NAMALWA (cell line): ENCODE results near the gene ROR2.
A peak's percentile ranks its signal among the peaks of the same experiment; 100 is the strongest.

ENCODE experiments used
- DNase-seq: peaks from one replicate; pipeline ENCODE4 v3.0.0-alpha.2; 2015; ENCODE audit warnings: low spot score

ROR2 gene

DNA sequence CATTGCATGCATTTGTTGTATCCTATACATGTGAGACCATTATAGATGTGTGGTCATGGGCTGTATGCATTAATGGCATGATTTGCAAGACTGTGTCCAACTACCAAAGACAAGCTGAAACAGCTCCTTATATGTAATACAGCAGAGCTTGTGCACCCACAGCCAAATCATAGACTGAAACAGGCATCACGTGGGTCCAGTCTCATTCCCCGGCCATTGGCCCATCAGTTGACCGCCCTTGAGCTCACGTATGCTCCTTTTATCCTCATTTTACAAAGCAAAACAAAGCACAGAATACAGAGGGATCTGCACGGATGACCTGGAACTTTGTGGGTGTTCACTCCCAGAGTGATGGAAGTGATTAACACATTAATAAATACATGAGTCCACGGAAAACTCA, 109.1 kb downstream of the ROR2 start:
- DNase-seq: no peak

DNA sequence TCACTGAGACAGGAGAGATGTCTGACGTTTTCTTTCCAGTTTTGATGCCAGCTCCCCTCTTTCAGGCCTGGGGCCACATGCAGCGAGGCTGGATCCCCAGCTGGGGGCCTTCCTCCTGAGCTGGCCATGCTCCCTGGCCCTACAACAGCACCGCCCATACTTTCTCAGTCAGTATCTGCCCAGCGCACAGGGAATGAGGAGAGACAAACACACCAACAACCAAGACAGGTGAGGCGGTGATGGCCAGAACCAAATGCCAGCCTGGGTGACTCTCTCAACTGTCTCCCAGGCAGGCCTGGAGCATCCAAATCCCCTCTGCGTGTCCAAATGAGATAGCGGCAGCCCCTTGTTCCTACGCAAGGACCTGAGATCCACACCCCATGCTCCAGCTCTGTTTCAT, 109.6 kb downstream of the ROR2 start:
- no peak for DNase-seq

DNA sequence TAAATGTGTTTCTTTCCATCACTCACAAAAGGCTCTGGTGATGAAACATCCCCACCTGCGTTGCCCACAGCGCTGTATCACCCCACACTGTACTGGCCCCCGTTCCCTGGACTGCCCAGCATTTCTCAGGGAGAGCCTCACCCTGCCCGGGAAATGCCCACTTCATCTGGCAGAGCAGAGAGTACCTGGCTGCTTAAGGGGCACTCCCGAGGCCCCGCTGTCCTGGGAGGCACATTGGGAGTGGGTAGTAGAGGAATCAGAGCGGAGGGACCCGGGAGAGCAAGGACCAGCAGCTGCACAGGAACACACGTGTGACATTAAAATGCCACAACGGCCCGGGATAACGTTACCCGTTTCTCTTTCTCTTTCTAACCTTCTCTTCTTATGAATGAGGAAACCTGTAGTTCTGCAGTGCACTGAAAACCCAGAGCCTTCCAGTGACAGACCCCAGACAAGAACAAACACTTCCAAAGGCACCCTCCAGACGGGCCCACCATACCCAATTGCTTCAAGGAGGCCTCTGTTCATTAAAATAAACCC, 110.0 kb downstream of the ROR2 start:
- DNase-seq: peak; percentile 22

DNA sequence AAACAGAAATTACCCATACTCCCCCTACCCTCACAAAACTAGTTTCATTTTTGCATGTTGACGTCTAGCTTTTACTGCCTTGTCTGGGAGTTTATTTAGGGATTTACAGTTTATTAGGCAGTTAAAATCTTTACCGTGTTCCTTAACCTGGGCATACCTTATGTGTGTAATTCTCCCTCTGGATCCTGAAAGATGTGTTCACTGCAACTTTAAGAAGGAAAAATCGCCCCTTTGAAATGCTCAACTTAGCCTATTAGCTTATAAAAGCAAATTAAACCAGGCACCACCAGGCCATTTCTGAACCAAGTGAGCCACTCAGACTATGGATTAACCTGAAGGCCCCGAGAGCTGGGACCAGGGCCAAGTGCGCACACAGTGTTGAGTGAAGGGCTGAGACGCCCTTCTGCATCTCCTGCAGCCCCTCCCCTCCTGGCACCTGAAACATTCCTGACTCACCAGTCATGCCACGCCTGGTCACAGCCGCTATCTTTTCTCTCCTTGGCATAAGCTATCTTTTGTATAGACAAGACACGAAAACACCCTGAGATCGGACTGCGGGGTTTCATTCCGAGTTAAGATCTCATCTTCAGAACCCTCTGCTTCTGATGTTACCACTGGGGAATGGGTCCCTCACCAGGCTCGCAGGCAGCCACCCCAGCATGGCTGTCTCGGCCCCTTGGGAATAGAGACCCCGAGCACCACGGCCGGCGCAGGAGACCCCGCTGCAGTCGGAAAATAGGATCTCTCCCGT, 111.9 kb downstream of the ROR2 start:
- peak; percentile 25 for DNase-seq

DNA sequence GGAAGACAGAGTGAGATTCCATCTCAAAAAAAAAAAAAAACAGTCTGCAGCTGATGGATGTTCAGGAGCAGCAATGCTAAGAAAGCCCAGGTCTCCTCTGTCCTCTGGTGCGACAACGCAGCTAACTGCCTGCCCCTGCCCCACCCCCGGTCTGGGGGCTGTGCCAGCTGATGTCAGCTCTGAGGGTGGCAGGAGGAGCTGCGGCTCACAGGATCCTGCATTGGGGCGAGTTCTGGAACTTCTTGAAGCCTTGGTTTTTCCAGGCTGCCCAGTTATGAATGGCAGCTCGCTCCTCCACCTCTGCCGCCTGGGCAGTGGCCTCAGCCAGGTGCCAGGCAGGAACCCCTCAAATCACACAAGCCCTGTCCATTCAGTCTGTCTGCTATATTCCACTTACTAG, 113.5 kb downstream of the ROR2 start:
- no peak for DNase-seq

DNA sequence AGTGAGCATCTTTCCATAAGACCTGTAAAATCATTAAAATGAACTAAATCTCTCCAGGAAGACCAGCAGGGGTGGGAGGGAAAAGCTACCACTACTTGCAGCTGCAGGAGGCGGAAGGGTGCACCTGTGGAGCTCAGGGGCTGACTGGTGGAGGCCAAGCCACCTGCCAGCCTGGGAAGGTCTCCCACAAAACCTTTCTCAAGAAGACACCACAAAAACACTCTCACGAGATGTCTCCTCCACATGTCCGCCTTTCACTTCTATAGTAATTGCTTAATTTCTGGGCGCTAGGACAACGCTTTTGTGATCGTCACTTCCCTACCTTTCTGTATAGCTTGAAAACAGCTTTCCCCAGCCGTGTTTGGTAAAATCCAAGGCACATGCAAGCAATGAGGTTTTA, 114.4 kb downstream of the ROR2 start:
- peak; percentile 43 for DNase-seq

DNA sequence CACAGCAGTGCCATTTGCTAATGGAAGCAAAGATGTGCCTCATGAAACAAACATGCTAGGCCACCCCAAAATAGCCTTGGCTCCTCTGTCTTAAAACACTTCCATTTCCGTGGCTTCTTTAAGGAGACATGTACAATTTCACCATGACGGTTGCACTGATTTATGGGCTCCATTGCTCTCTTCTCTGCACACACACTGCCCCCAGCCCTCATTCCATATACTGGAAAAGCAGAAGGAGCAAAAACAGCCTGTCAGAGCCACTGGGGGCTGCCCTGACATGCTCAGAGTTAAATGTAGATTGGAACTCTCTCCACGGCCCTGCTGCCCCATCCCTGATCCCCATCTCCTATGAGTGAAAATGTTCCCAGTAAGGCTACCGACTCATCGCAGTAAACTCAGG, 114.8 kb downstream of the ROR2 start:
- DNase-seq: no peak

DNA sequence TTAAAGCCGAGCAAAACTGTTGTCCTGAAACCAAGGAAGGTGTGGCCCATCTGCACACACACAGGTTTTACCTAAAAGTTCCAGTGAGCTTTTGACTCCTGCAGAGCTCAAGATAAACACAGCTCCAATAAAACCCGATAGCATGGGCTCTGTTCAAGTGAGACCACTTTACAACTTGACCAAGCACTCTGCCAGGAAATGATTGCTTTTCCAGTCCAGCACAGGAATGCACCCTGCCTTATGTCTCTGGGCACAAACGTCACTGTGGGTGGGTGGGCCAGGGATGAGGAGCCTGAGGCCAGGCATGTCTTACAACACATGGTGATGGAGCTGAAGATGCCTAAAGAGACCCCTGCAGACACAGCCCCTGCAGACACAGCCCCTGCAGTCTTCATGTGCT, 115.3 kb downstream of the ROR2 start:
- no peak for DNase-seq

DNA sequence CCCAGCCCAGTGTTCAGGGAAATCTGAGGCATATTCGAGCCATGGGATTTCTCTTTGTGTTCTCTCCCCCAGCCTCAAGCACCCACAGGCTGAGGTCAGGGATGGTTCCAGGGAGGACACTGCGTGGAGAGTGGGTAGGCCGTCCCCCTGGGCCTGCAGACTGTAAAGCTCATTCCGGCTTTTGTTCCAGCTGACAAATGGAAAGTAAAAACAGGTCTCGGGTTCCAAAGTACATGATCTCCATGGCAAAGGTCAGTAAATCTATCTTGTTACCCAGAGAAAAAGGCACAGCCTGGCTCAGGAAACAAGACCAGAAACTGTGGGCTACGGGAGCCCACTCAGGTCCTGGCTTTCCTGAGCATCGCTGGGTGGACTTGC, 116.2 kb downstream of the ROR2 start:
- DNase-seq: no peak

DNA sequence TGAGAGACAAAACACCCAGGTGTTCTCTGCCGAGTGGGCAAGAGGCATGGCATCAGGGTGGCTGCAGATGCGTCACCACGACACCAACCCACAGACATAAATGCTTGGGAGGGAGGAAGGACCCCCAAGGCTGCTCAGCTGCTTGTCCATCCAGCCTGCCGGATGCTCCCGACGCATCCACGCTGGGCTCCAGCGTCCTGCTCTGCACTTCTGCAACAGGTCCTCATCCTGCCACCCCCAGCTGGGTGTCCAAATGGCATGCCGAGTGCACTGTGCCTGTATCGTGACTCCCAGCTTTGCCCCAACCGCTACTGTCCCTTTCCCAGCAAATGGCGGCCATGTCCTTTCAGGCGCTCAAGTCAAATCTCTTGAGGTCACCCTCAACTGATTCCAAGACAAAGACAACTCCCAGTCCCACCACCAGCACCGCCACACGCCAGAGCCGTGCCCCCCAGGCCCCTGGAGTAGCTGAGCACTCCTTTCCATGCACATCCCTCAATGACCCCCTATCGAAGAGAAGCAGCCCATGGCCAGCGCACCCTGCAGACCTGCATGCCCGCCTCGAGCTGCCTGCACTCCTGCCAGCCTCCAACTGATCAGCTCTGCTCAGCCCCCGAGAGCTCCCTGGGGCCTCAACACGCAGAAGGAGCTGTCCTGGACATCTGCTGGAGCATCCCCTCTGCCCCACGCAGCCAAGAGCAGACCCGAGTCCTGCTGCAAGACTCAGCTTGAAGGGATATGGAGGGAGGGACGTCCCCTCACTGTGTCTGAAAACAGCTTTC, 116.7 kb downstream of the ROR2 start:
- no peak for DNase-seq

DNA sequence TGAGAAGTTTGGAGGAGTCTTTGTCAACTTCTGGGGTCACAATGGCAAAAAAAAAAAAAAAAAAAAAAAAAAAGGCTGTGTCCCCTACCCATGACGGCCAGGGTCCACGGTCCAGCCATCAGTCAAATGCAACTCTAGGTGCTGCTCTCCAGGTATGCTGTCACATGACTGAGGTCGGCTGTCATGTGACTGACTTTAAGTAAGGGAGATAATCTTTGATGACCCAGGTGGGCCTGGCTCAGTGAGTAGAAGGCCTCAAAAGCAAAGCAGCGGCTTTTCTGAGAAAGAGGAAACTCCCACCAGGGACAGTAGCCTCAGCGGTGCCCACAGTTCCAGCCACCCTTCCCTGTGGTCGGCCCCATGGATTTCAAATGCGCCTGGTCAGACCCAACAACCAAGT, 117.7 kb downstream of the ROR2 start:
- DNase-seq: no peak

DNA sequence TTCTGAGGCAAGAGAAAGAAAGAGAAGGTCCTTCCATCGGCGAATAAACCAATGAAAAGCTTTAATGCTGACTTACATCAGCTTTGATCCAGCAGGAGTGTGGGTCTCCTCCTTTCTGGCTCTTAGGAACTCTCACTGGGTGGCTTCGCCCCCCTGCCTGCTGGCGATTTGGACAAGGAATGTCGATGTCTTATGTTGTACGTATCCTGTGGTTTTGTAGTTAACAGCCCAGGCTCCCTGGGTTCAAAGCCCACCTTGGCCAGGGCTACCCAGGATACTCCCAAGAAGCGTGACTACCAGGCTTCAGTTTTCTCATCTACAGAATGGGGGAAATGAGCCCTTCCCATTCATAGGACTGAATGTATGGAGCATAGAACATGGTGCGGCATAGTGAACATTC, 124.2 kb downstream of the ROR2 start:
- no peak for DNase-seq

DNA sequence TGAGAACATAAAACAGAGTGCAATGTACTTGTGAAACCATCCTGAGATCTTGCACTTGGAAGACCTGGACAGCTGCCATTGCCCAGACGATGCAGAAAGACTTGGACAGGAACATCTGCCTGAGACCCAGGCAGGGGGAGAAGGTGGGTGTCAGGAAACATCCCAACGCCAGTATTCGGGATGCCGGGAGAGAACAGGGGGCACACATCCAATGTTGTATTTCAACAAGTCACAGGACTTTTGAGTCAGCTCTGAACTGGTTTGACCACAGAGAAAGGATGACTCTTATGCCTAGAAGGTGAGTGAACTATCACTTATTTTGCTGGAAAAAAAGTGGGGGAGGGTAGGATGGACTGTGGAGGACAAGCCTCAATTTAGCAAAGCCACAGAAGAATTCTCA, 124.6 kb downstream of the ROR2 start:
- no peak for DNase-seq

DNA sequence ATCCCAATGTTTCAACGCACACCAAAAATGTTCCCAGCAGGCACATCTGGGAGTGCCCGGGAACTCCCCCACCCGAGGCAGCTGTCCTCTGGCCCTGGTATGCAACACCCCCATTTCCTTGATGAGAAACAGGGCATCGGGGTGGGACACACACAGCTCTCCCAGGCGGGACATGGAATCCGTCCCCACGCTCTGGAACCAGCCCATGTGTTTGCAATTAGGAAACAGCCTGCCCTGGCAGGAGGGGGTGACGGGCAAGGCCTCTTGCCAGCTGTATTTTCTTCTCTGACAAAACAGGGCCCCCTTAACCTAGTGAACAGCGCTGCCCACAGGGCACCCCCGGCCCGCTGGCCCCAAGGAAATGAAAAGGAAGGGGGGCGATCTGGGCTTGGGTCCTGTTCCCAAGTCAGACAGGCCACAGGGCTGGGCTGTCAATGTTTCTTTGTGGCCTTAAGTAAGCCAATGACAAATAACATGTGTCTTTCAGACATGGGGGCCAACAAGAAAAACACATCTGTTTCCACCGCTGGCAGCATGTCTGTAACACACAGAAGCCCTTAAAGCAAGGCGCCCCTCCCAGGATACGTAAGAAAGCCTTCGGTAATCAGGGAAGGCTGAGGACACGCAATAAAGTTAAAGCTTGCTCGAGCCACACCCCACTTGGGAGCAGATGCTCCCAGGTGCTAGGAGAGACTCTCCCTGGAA, 125.3 kb downstream of the ROR2 start:
- DNase-seq: no peak

DNA sequence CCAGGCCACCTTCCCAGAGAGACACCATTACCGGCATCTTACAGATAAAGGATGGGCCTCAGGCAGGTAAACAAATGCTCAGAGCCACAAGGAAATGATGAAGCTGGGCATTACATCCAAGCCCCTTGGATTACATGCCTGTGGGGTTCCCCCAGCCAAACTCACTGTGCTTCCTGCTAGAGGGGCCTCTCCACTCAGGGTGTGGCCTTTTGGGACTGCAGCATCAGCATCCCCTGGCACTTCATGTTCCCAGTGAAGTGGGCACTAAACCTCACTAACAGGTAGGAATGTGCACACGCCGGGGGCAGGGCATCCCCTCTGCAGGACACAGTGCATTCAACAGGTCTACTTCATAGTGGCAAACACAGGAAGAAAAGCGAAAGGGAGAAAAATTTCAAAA, 125.9 kb downstream of the ROR2 start:
- no peak for DNase-seq

DNA sequence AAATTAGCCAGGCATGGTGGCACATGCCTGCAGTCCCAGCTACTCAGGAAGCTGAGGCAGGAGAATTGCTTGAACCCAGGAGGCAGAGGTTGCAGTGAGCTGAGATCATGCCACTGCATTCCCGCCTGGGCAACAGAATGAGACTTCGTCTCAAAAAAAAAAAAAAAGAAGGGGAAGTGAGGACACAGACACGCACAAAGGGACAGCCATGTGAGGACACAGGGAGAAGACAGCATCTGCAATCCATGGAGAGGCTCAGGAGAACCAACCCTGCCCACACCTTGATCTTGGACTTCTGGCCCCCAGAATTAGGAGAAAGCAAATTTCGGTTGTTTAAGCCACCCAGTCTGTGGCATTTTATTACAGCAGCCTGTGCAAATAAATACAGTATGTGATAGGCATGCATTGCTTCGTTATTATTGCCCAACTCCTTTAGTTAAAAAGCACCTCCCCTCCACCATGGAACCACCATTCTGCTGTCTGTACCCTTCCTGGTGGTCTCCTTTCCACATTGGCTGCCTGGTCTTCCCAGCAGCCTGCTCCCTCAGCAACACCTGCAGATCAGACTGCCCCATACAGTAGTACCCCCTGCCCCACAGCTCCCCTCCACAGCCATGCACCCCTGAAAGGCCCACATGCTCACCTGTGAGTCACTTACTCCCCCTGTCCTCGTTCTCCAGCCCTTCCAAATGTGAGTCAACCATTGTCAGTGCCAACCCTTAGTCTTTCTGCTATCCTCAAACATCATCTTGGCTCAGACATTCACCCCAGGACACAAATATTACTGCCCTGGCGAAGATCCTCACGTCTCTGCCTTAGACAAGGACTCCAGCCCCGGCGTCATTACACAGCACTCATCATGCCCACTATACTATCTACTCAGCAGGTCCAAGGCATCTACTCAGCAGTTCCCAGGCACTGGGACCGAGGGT, 128.8 kb downstream of the ROR2 start:
- no peak for DNase-seq

DNA sequence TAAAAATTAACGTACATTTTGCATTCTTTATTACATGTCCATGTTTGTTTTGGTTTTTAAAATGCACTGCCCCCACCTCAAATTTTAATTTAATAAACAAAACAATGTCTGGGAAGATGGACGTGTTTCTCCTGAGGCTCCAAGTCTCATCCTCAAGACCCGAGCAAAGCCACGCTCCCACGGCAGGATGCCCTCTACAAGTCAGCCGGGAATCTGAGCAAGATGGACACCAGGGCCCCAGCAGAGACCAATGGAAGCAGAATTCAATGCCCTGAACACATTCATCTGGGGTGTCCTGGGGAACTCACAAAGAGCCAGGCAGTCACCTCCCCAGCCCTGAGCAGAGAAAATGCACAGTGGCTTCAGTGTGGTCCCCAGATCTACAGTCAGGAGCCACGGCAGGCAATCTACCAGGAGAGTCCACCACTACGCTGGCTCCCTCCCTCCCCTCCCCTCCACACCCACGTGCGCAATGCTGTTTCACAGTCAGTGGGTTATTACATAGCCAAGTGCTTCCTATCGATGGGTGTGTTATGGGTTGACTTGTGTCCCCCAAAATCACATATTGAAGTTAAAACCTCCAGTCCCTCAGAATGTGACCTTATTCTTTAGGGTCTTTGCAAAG, 129.8 kb downstream of the ROR2 start:
- DNase-seq: no peak

DNA sequence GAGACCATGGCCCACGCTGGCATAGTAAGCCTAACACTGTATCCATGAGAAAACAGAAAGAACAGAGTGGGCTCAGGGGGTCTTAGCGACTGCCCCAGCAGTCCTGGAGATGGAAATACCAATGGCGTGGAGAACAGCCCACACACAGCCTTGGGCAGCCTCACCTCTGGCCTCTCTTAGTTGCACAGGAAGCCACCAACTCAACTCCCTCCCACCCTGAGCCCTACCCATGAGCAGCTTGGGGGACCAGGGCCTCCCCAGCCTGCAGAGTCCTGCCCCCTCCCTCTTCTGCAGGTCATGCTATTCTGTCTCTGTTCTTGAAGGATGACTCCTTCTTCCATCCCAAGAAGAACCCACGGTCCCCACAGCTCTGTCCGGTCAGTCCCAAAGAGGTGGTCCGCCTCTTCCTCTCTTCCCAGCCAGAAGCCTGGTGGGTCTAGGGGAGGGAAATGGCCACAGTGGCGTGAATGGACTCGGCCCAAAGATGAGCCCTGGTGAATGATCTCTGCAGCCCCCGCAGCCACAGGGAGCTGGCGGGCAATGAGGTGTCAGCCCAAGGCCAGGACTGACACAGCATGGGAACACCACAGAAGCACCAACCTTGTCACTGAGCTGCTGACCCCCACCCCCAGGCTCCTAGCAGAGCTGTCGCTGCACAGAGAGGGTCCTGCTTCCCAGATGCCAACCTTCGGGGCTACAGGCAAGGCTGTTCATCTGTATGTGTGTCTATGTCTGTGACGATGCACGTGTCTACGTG, 131.2 kb downstream of the ROR2 start:
- no peak for DNase-seq

DNA sequence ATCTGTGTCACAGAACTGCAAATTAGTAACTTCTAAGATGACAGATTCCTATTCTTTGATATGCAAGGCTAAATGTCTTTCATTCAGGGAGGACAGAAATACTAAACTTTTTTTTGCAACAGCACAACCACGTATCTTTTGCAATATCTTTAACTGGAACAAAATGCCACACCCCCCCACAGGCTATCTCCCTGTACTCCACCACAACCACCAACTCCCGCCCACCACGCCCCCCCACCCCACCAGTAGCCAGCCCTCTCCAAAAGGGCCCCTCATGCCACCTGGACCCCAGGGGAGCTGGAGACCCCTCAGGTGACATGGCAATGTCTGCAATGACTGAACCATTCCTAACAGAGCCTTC, 131.8 kb downstream of the ROR2 start:
- DNase-seq: no peak

DNA sequence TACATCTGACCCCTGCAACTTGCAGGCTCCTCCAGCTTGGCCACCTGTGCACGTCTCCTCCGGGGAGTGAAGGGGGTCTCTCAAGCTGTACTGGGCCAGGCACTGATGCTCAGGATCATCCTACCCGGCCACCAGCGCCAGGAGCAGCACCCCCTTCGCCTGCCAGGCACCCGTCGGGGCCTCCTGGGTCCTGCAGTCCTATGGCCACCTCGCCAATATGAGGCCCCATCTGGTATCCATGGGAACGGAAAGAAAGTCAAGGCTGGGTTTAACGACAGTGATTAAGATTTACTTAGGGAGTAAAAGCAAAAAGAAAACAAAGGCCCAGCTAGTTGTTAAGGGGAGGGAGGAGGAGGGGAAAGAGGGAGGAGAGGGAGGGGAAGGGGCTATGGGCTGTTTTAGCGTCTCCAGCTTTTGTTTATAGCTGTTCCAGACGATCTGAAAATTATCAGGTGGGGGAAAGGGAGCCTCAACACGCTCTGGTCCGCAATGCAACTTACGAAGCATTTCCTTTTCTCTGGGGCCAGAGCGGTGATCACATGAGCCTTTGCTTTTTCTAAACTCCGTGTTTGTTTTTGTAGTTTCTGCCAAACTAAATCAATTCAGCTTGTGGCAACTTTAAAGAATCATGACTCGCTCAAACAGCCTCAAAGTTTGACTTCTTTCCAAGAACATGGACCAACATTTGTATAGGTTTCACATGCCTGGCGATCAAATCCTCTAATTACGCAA, 132.4 kb downstream of the ROR2 start:
- no peak for DNase-seq
